Activated T-helper 17 cell treated with anti-CD3 and anti-CD28 coated beads, Interleukin-2, amount 50 U/mL, for 72 hours (primary cell): ENCODE results near the gene GAS7. TPM values are rescaled to one million over a fixed set of nuclear protein-coding genes. Genes with fewer than 3 reads are reported as not detected.

Source experiments
- ATAC-seq: fragments of 150-1000 bp; cut with Tn5 transposase; replicated peaks from 2 replicates; pipeline ENCODE4 v1.10.0; 2021; ENCODE audit warnings: mild to moderate bottlenecking, moderate library complexity
- H3K27ac Mint-ChIP-seq: one replicate; pipeline ENCODE4 v1.8.0; 2022; ENCODE audit warnings: mixed read lengths
- H3K27me3 Mint-ChIP-seq: one replicate; pipeline ENCODE4 v1.8.0; 2022; ENCODE audit warnings: mixed read lengths
- H3K36me3 Mint-ChIP-seq: one replicate; pipeline ENCODE4 v1.8.0; 2022; ENCODE audit warnings: low read depth, mild to moderate bottlenecking, mixed read lengths
- H3K4me1 Mint-ChIP-seq: one replicate; pipeline ENCODE4 v1.8.0; 2022; ENCODE audit warnings: mixed read lengths
- H3K4me3 Mint-ChIP-seq: one replicate; pipeline ENCODE4 v1.8.0; 2022; ENCODE audit warnings: mild to moderate bottlenecking, mixed read lengths
- H3K9me3 Mint-ChIP-seq: one replicate; pipeline ENCODE4 v1.8.0; 2022; ENCODE audit warnings: mixed read lengths
- total RNA-seq, 2 donors: library from RNA; stranded (reverse); gene quantifications; one replicate each; pipeline ENCODE4 v1.2.3, GENCODE V29; 2022

GAS7 gene
- total RNA-seq: under 1 TPM; 0.42 to 0.43 TPM

DNA sequence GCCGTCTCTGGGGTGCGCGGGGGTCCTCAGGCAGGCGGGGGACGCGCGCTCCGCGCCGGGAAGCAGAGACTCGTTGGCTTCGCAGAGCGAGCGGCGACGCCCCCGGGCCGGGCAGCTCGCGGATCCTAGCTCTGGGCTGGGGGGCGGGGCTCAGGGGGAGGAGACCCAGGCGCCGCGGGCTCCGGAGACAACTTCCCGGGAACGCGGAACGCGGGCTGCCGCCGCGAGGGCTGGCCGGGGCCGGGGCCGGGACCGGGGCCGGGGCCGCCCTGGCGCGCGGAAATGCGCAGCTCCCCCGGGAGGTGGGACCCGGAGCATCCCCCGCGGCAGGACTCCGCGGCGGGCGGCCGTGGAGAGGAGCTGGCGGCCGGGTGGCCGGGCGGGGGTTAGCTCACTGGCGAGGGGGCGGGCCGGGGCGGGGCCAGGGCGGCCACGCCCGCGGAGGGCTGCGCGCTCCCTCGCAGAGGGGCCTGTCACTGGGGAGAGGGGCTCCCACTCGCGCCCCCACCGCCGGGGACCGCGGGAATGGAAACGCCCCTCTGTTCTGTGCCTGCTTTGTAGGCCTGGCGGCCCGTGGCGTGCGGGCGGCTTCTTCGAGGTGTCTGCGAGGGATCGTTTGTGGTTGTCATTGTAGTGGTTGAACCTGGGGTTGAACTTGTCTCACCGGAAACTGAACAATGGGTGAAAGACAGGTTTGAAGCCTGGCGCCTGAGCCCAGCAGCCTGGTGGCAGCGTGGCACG lies at the start of gene GAS7:
Gene GAS7 (minus strand): TSS at position 98 of the 741 bp plus-strand sequence.
- Mint-ChIP-seq H3K27ac (no peak within 1 kb of the TSS), H3K36me3 (no peaks in the 10 kb centered on the region), H3K9me3 (peaks cover 5% of the 10 kb centered on the region), H3K27me3 (peaks cover 24% of the 10 kb centered on the region), H3K4me3 (peak within 1 kb of the TSS; percentile 46), H3K4me1 (no peaks in the 10 kb centered on the region)
- ATAC-seq: no peak

DNA sequence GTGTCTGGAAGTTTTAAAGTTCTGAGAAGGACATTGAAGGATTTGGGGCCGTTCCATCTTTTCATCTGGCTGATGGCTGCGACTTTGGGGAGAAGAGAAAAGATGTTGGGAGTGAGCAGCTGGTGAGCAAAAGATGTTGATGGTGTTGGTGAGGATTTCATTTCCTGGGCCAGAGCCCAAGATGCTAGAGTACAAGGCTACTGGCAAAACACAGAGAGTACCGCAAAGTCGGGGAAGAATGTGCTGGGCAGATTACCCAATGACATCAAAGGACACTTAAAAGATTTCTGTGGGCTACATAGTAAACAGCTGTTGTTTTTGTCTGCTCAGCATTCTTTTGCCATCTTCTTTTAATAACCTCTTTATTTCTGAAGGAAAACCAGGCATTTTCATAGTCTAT lies 49.4 kb upstream of the GAS7 start:
- H3K36me3 Mint-ChIP-seq: no peaks in the 10 kb centered on the region
- ATAC-seq: no peak
- H3K4me1 Mint-ChIP-seq: no peaks in the 10 kb centered on the region
- no peaks in the 10 kb centered on the region for H3K9me3 Mint-ChIP-seq
- no peaks in the 10 kb centered on the region for H3K27me3 Mint-ChIP-seq
- no peak overlapping the region for H3K4me3 Mint-ChIP-seq
- H3K27ac Mint-ChIP-seq: no peak overlapping the region

DNA sequence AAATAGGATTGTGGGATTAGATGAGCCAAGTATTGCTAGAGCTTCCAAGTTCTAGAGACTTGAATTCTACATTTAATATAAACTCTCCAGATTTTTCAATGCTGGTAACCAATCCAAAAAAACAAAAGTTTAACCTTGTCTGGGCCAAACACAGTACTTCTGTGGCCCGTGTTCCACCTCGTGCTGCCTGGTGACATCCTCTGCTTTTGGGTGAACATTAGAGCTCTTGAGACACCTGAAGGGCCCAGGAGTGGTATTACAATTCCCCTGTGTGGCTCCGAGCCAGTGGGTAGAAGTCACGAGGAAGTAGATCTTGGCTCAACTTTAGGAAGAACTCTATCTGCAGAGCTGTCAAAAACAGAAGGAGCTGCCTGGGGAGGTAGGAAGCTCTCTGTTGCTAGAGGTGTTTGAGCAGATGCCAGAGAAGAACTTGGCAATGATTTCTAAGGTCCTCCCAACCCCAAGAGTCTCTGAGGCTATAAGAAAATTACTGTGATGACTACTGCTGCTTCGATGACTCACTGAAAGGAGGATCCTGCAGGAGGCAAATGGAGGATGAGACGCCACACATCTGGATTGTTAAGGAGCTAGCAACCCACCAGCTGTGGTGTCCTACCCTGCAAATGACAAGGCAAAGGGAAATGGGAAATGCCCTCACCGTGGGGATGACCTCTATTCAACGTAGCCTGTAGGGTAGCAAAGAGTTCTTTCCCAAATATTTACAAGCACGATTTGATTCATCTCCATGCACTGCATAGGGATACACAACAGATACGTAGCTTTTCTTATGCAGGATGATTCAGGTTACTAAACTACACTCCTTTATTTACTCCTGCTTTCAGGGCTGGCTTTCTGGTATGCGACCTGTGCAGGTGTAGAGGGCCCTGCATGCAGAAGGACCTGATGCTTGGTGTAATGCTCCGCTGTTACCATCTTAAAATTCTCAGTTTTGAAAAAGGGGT lies 45.8 kb upstream of the GAS7 start:
- H3K9me3 Mint-ChIP-seq: peaks cover 8% of the 10 kb centered on the region
- no peak for ATAC-seq
- H3K36me3 Mint-ChIP-seq: no peaks in the 10 kb centered on the region
- no peak overlapping the region for H3K27ac Mint-ChIP-seq
- H3K4me3 Mint-ChIP-seq: no peak overlapping the region
- H3K27me3 Mint-ChIP-seq: no peaks in the 10 kb centered on the region
- no peaks in the 10 kb centered on the region for H3K4me1 Mint-ChIP-seq

DNA sequence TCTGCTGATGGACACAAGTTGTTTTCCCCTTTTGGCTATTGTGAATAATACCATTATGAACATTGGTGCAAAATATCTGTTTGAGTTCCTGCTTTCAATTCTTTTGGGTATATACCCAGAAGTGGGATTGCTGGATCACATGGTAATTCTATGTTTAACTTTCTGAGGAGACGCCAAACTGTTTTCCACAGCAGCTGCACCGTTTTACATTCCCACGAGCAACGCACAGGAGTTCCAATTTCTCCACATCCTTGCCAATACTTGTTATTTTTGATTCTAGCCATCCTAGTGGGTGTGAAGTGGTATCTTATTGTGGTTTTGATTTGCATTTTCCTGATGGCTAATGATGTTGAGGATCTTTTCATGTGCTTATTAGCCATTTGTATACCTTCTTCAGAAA lies 43.4 kb upstream of the GAS7 start:
- Mint-ChIP-seq H3K4me1 (no peaks in the 10 kb centered on the region), H3K9me3 (peaks cover 11% of the 10 kb centered on the region), H3K27me3 (no peaks in the 10 kb centered on the region), H3K4me3 (no peak overlapping the region), H3K27ac (no peak overlapping the region), H3K36me3 (no peaks in the 10 kb centered on the region)
- no peak for ATAC-seq

DNA sequence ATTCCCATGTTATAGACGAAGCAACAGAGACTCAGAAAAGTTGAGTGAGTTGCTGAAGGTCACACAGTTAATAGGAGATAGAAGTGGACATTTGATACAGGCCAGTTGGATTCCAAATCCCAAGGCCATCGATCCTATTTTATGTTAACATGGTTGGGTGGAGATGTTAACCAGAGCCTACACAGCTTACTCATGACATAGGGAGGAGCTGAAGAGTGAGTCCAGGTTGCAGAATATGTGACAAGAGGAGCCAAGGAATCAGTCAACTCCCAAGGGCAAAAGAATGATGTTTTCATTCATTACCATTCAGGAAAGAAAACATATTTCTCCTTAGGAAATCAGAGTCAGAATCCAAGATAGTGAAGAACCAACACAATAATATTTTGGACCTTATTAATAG lies 40.3 kb upstream of the GAS7 start:
- peaks cover 15% of the 10 kb centered on the region for H3K9me3 Mint-ChIP-seq
- H3K27ac Mint-ChIP-seq: no peak overlapping the region
- no peaks in the 10 kb centered on the region for H3K27me3 Mint-ChIP-seq
- no peaks in the 10 kb centered on the region for H3K4me1 Mint-ChIP-seq
- no peak overlapping the region for H3K4me3 Mint-ChIP-seq
- H3K36me3 Mint-ChIP-seq: no peaks in the 10 kb centered on the region
- ATAC-seq: no peak

DNA sequence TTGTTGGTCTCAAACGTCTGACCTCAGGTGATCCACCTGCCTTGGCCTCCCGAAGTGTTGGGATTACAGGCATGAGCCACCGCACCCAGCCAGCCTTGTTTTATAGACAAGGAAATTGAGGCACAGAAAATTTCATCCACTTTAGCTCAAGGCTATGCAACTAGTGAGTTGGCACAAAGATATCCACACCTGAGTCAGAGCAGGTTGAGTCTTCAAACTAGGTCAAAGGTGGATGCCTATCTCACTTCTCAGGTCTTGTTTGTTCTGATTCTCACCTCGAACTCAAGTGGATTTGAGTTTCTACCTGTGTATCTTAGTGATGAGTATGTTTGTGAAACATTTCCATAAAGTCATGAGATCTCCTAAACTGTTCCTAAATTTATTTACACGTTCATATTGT lies 35.6 kb upstream of the GAS7 start:
- H3K4me1 Mint-ChIP-seq: no peaks in the 10 kb centered on the region
- H3K36me3 Mint-ChIP-seq: no peaks in the 10 kb centered on the region
- H3K27me3 Mint-ChIP-seq: no peaks in the 10 kb centered on the region
- H3K4me3 Mint-ChIP-seq: no peak overlapping the region
- H3K9me3 Mint-ChIP-seq: peaks cover 13% of the 10 kb centered on the region
- no peak for ATAC-seq
- no peak overlapping the region for H3K27ac Mint-ChIP-seq

DNA sequence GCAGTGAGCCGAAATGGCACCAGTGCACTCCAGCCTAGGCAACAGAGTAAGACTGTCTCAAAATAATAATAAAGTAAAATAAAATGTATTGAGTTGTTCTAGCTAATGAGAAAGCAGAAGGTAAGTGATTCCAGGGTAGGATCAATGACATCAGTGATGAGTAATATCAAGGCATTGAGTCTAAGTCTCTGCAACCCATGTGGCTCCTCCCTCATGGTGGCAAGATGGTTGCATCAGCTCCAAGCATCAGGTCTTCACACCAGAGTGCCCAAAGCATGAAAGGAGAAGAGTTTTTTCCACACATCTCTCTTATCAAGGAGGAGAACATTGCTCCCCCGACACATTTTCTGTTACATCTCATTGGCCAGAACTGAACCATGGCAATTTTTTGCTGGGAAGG lies 34.8 kb upstream of the GAS7 start:
- Mint-ChIP-seq H3K4me3 (no peak overlapping the region), H3K4me1 (no peaks in the 10 kb centered on the region), H3K36me3 (no peaks in the 10 kb centered on the region), H3K27ac (no peak overlapping the region), H3K27me3 (no peaks in the 10 kb centered on the region), H3K9me3 (peaks cover 13% of the 10 kb centered on the region)
- ATAC-seq: no peak

DNA sequence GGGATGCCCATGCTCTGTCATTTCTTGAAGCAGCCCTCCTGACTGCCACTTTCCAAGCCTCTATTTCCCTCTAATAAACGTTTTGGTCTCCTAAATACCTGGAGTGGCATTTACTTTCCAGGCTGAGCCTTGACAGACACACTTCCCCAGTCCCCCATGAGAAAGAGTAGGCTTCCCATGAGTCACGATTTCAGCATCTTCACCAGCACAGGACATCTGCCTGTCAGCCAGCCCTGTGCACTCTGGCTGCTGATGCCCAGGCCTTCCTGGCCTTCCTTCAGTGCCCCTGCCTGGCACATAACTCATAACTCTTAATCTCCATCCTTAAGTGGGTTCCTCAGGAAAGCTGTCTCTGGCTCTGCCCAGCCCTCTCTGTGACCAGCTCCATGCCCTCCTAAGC lies 30.8 kb upstream of the GAS7 start:
- no peak for ATAC-seq
- no peak overlapping the region for H3K27ac Mint-ChIP-seq
- no peaks in the 10 kb centered on the region for H3K36me3 Mint-ChIP-seq
- no peak overlapping the region for H3K4me3 Mint-ChIP-seq
- H3K27me3 Mint-ChIP-seq: no peaks in the 10 kb centered on the region
- H3K9me3 Mint-ChIP-seq: peaks cover 6% of the 10 kb centered on the region
- H3K4me1 Mint-ChIP-seq: no peaks in the 10 kb centered on the region

DNA sequence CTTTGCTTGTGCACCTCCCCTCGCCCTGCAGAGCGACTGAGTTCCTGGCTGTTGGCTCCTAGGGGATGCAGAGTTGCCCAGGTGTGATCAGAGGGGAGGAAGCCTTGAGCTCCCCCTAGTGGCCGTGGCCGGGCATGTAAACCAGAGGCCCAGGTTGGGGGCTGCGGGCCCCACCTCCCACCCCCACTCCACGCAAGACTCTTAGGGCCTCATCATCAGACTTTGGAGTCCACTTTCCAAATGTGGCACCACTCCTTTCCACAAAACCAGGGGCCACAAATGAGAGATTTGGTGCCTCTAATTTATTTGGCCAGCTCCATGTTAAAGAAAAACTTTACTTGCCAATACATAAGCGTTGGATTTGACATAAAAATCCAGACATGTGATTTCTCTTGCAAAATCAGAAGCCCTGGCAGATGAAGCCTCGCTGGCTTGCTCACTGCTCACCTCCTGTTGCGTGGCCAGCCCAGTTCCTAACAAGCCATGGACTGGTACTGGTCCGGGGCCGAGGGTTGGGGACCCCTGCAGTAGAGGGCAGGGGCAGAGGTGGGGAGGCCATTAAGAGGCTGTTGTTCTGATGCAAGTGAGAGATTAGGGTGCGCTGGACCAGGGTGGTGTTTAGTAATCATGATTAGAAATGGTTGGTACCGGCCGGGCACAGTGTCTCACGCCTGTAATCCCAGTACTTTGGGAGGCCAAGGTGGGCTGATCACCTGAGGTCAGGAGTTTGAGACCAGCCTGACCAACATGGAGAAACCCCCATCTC lies 28.7 kb upstream of the GAS7 start:
- Mint-ChIP-seq H3K36me3 (no peaks in the 10 kb centered on the region), H3K9me3 (peaks cover 6% of the 10 kb centered on the region), H3K27me3 (no peaks in the 10 kb centered on the region), H3K4me1 (no peaks in the 10 kb centered on the region), H3K27ac (no peak overlapping the region), H3K4me3 (no peak overlapping the region)
- no peak for ATAC-seq

DNA sequence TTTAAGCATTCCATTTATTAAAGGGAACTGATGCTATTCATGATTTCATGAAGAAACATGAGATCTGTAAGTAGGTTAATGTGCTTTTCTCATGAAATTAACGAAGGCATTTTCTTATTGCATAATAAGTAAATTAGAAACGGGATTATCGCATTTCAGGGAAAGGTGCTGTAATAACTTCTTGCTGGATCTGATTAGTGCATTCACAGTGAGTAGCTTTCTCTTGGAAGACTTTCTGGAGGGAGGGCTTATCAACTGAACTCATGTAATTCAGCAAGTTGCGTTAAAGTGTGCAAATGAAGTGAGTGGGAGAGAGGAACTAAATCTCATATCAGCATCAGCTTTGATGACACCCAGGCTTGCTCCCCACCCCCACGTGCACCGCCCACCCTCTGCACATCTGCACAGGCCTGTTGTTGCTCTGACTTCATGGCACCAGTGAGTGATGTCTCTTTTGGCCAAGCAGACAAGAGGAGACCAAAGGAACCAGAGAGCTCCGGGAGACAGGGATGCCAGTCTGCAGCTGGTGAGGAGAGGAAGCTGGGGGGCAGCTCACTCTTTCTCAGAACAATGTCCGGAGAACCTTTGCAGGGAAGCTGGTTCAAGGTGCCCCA lies 26.3 kb upstream of the GAS7 start:
- H3K9me3 Mint-ChIP-seq: peaks cover 7% of the 10 kb centered on the region
- no peak overlapping the region for H3K27ac Mint-ChIP-seq
- no peak for ATAC-seq
- no peaks in the 10 kb centered on the region for H3K27me3 Mint-ChIP-seq
- H3K4me3 Mint-ChIP-seq: no peak overlapping the region
- no peaks in the 10 kb centered on the region for H3K4me1 Mint-ChIP-seq
- H3K36me3 Mint-ChIP-seq: no peaks in the 10 kb centered on the region

DNA sequence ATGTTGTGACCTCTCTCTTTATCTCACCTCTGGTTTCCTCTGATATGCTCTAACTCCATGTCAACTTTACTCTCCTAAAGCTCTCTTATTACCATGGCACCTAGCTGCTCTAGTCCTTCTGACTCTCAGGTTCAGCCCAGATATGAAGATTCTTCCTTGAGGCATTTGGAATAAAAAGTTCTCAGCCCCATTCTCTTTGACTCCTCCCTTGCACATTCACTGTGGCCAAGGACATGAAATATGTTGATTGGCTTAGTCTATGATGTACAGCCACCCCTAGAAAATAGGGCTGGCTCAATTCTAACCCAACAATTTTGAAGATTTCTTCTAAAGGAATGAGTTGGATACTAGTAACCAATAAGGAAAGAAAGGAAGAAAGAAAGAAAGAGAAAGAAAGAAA lies 20.8 kb upstream of the GAS7 start:
- Mint-ChIP-seq H3K9me3 (peaks cover 13% of the 10 kb centered on the region), H3K36me3 (no peaks in the 10 kb centered on the region), H3K4me1 (no peaks in the 10 kb centered on the region), H3K4me3 (no peak overlapping the region), H3K27me3 (no peaks in the 10 kb centered on the region), H3K27ac (no peak overlapping the region)
- no peak for ATAC-seq

DNA sequence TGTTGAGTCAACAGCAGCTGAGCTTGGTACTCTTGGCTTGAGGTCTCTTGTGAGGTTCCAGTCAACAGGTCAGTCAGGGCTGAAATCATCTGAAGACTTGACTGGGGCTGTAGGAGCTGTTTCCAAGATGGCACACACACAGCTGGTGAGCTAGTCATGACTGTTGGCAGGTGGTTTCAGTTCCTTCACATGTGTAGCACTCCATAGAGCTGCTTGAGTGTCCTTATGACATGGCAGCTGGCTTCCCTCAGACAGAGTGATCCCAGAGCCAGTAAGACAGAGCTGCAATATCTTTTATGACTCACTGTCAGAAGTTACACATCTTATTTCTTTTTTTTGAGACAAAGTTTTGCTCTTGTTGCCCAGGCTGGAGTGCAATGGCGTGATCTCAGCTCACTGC lies 19.5 kb upstream of the GAS7 start:
- Mint-ChIP-seq H3K27ac (no peak overlapping the region), H3K27me3 (no peaks in the 10 kb centered on the region), H3K4me1 (no peaks in the 10 kb centered on the region), H3K4me3 (no peak overlapping the region), H3K9me3 (peaks cover 13% of the 10 kb centered on the region), H3K36me3 (no peaks in the 10 kb centered on the region)
- ATAC-seq: no peak

DNA sequence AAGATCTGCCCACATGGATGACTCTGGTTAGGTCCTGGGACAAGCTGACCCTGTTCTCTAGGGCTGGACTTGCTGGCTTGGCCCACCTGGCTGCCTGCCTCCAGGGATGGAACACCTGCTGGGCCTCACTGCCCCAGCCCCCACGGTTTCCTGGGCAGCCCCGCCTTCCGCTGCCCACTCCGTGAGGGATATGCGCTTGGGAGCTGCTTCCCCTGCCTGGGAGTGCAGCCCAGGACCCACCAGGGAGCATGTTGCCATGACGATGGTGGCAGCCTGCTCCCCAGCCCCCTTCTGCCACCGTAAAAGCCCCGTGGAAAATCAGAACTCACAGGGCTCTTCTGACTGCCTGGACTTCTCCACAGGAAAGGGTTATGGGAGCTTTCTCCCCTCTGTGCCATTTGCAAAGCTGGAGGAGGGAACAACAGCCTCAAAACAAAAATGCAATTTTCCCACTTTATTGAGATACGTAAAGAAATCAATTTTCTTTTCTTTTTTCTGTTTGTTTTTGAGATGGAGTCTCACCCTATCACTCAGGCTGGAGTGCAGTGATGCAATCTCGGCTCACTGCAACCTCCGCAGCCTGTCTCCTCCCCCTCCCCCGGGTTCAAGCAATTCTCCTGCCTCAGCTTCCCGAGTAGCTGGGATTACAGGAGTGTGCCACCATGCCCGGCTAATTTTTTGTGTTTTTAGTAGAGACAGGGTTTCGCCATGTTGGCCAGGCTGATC lies 18.0 kb upstream of the GAS7 start:
- Mint-ChIP-seq H3K9me3 (peaks cover 10% of the 10 kb centered on the region), H3K27me3 (no peaks in the 10 kb centered on the region)

DNA sequence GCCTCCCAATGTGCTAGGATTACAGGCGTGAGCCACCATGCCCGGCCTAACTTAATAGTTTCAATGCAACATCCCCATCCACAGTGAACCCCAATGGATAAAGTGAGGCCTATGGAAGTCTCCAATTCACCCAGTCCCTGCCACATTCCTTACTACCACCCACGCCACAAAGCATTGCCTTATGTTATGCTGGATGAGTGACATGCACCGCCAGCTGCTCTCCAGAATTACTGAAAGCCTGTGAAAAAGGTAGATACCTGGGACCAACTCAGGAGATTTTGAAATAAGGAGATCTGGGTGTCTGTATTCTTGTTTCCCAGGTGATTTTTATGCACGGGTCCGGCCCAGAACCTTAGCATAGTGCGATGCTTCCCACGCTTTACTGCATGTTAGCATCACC lies 16.9 kb upstream of the GAS7 start:
- Mint-ChIP-seq H3K27me3 (no peaks in the 10 kb centered on the region), H3K27ac (no peak overlapping the region), H3K9me3 (peaks cover 10% of the 10 kb centered on the region), H3K4me1 (no peaks in the 10 kb centered on the region), H3K4me3 (no peak overlapping the region), H3K36me3 (no peaks in the 10 kb centered on the region)
- no peak for ATAC-seq

More for the DNA sequence above, 18.0 kb upstream of the GAS7 start:
- no peaks in the 10 kb centered on the region for H3K36me3 Mint-ChIP-seq
- H3K4me3 Mint-ChIP-seq: no peak overlapping the region
- ATAC-seq: no peak
- H3K27ac Mint-ChIP-seq: no peak overlapping the region
- no peaks in the 10 kb centered on the region for H3K4me1 Mint-ChIP-seq
